Occipital lobe (tissue), 2 donors: ENCODE measurements around the gene CLSTN2. TPM values are rescaled to one million over a fixed set of nuclear protein-coding genes. Genes with fewer than 3 reads are reported as not detected.

ENCODE experiments used
- DNase-seq: peaks from one replicate; lab custom pipeline; 2025; lab: John Stamatoyannopoulos, UW
- total RNA-seq: library from RNA; depleted of rRNA; stranded (reverse); fragments of >200 nt; gene quantifications from one replicate; pipeline ENCODE4 v1.2.3, GENCODE V29; 2014

The CLSTN2 gene
- total RNA-seq, 1 donor from 2014 or later: 10.3 TPM

GRCh38 chr3:140006331-140006730, 71.3 kb downstream of the CLSTN2 start:
- no peak for DNase-seq

DNA sequence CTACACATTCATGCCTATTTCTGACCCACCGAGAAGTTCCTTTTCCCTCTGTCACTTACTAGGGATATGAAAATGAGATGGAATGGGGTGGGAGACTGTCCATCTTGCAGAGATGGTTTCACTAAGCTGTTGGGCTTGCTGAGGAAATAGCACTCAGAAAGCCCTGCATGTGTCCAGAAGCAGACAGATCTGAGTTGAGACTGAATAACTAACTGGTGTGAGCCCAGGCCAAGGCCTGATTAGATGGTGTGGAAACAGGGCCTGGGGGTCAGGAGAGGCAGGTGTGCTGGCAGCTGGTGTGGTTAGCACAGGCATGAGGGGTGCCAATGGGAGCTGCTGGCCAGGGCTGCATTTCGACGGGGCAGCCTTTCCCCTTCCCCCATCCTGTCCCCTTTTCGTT, 72.1 kb downstream of the CLSTN2 start:
- no peak for DNase-seq

- no peak for DNase-seq
Observed at GRCh38 chr3:140007911-140008869, 73.2 kb downstream of the CLSTN2 start.

- no peak for DNase-seq
Observed at GRCh38 chr3:140010391-140010790, 75.4 kb downstream of the CLSTN2 start.

DNA sequence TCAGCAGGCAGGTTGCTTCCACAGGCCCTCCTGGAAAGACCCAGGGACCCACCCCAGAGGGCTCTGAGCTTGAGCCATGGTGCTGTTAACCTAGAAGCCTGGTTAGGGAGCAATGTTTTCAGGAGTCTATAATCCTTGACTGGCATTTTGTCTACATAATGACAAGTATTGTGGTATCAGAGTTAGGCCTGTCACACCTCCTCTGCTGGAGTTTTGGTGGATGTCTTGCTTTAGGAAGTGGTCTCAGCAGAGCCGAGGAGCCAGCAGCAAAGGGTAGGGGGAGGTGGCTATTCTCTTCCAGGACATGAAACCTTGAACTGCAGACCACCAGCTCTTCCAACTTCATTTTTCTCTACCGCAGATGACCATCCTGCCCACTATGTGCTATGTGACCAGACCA, 76.1 kb downstream of the CLSTN2 start:
- DNase-seq: no peak

DNA sequence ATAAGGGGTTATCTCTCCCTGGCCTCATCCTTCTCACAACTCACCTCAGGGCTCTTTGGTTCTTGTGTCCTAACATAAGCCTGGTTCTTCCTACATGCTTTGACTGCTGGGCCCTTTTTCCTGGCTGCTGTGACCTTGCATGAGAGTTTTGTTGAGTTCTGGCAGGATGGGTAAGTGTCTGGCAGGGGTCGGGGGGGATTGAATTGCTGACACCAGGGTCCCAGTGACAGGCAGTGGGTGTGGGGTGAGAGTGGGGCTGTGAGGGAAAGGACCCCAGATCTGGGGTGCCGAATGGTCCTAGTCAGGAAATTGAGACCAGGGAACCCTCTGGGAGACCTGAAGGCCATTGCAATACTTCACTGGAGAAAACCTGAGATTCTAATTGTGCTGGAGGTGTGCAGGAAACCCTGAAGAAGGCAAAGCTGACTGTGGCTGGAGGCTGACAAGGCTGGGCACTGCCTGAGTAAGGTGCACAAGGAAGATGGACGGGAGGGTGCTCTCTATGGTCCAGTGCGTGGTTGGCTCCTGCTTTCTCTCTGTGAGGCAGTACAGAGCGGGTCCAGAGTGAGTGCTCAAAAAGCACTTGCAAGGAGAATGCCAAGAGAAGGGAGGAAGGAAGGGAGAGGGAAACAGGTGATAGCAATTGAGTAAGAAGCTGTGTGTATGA, 76.8 kb downstream of the CLSTN2 start:
- DNase-seq: no peak

DNA sequence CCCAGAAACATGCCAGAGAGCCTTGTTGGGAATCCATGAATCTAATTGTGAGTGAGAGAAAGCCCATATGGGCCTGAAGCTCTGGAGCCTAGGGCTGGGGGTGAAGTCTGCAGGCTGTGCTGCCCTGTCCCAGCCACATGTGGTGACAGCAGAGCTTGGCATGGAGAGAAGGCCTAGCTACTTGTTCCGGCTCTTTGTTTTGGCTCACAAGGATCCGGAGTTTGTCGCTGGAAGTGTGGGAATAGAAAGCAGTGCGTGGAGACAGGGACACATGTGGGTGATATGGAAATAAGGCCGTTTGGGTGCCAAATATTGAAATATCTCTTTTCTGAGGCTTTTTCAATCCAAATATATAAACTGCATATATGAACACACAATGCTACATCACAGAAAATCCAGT, 78.2 kb downstream of the CLSTN2 start:
- DNase-seq: peak; percentile 28

- DNase-seq: no peak
Observed at GRCh38 chr3:140014831-140015495, 80.0 kb downstream of the CLSTN2 start.

DNA sequence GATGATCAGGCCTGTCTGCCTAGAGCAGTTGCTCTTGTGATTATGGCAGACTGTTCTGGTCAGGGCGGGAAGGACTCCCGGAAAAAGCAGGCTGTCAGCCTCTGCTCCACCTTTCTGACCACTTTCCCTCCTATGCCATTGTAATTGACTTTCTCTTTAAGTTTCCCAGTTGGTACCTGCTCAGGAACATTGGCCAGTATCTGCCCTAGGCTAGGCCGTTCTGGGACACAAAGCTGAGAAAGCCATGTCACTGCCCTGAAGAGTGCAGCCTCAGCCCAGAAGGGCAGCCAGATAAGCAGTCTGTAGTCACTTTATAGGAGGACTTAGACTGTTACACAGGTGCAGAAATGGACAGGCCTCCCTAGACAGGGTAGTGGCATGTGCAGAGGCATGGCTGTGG, 80.8 kb downstream of the CLSTN2 start:
- no peak for DNase-seq

GRCh38 chr3:140018556-140018955, 83.6 kb downstream of the CLSTN2 start:
- DNase-seq: no peak

DNA sequence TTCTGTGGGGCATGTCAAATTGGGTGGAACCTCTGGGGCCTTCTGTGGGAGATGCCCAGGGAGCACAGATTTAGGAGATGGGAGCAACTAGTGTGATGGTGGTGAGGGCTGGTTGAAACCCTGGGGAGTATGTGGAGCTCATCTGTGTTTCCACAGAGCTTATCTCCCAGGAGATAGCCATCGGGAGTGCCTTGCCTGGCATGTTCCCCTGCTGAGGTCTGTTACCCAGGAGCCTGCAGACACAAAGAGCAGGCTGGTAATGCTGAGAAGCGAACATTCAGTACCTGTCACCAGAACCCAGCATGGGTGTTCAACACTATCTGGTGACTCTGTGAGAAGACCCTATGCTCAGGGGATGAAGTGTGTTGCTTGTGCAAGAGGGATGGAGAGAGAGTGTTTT, 85.0 kb downstream of the CLSTN2 start:
- DNase-seq: no peak

- no peak for DNase-seq
Observed at GRCh38 chr3:140020541-140020940, 85.6 kb downstream of the CLSTN2 start.

- DNase-seq: no peak
Observed at GRCh38 chr3:140021269-140021668, 86.3 kb downstream of the CLSTN2 start.

GRCh38 chr3:140022066-140022770, 87.2 kb downstream of the CLSTN2 start:
- peak; percentile 7 for DNase-seq

GRCh38 chr3:140023616-140024530, 88.9 kb downstream of the CLSTN2 start:
- peak; percentile 69 for DNase-seq

- DNase-seq: no peak
Observed at GRCh38 chr3:140031170-140031569, 96.2 kb downstream of the CLSTN2 start.

- DNase-seq: no peak
Observed at GRCh38 chr3:140034058-140034457, 99.1 kb downstream of the CLSTN2 start.

DNA sequence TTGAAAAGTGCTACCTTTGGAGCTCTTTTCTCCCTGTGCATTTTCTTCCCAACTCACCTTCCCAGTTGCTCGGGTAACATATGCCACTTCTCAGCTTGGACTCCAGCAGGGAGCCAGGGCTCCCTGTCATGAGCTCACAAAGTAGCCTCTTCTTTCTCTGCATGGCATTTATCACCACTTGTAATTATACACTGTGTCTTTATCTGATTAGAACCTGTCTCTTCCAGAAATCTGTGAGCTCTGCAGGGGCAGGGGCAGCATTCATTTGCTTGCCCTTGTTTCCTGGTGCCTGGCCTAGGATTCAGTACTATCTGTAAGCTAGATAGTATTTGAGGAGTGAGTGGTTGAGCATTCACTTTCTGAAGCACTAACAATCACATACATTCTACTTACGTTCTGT, 100.9 kb downstream of the CLSTN2 start:
- DNase-seq: no peak

- DNase-seq: no peak
Observed at GRCh38 chr3:140050396-140050795, 115.4 kb downstream of the CLSTN2 start.
